Measurements from ENCODE around the gene SFT2D3. TPM values are rescaled to one million over a fixed set of nuclear protein-coding genes. Genes with fewer than 3 reads are reported as not detected.

Gene SFT2D3
- polyA plus RNA-seq, 2 of the 4 experiments (the other 2 are of a cell fraction) = 4.5 to 10.4 TPM

DNA sequence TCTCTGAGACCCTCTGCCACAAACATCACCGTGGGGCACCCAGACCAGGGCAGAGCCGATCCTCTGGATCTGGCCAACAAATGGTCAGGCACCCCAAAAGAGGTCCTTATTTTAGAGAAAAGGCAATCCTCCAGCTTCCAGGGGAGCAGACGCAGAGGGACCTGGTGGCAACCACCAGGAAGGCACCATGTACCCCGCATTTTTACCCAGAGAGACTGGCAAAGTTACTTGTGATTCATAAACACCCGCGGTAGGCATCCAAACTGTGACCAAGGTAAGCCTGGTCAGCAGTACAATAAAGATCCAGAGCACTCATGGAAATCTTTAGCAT, 36.4 kb upstream of the SFT2D3 start:
- WGBS (ENCODE audit: missing lambda C conversion rate) = 88% methylated on average over 6 of the region's 6 CpGs
- FAIRE-seq = no peak
- H3K9me3 ChIP-seq = no peaks in the 10 kb centered on the region; the same call in 2 of the 3 replicates
- ChIA-PET POLR2A (no interaction called here), CTCF (interaction anchor here (0.9 to 5.0 kb wide), 2 partner anchors 14 to 74 kb away, joined by 3 to 25 read pairs; no protein-coding TSS in a partner anchor)
- H3K4me1 ChIP-seq = no peaks in the 10 kb centered on the region
- no peak for ATAC-seq
- no peak for DNase-seq (ENCODE audit: low read depth in 1 of 2, low spot score in 1 of 2)
- no peak overlapping the region for H3K4me2 ChIP-seq
- TF ChIP-seq NFE2L2 (conservative IDR thresholded peaks at IDR 0.05; ENCODE audit: low read length) (no peak), ESRRA (IDR thresholded peaks at IDR 0.05; ENCODE audit: borderline replicate concordance, low read length) (no peak), MAFK (IDR thresholded peaks at IDR 0.05; ENCODE audit: partially characterized antibody) (no peak), KDM1A (IDR thresholded peaks at IDR 0.05; ENCODE audit: low read depth) (no peak), MYC (IDR thresholded peaks at IDR 0.05; ENCODE audit: borderline replicate concordance, low read length) (no peak), CEBPB (IDR thresholded peaks at IDR 0.05) (no peak), RAD21 (conservative IDR thresholded peaks at IDR 0.05 in 1 of 2, IDR thresholded peaks at IDR 0.05 in 1 of 2) (no peak), POLR2A (IDR thresholded peaks at IDR 0.05; ENCODE audit: low read length) (no peak), KDM5A (IDR thresholded peaks at IDR 0.05) (no peak), JUNB (IDR thresholded peaks at IDR 0.05) (no peak), RARB (CRISPR knock-in tag; IDR thresholded peaks at IDR 0.05) (no peak), HOXA7 (CRISPR knock-in tag; IDR thresholded peaks at IDR 0.05) (no peak), SMC3 (IDR thresholded peaks at IDR 0.05) (no peak), HDAC2 (IDR thresholded peaks at IDR 0.05) (no peak), ZC3H11A (IDR thresholded peaks at IDR 0.05) (no peak), HEYL (CRISPR knock-in tag; IDR thresholded peaks at IDR 0.05) (no peak), EHF (CRISPR knock-in tag; IDR thresholded peaks at IDR 0.05) (no peak), CBX2 (IDR thresholded peaks at IDR 0.05; ENCODE audit: borderline replicate concordance, low read depth) (no peak)
- TF ChIP-seq, protein P1, sequence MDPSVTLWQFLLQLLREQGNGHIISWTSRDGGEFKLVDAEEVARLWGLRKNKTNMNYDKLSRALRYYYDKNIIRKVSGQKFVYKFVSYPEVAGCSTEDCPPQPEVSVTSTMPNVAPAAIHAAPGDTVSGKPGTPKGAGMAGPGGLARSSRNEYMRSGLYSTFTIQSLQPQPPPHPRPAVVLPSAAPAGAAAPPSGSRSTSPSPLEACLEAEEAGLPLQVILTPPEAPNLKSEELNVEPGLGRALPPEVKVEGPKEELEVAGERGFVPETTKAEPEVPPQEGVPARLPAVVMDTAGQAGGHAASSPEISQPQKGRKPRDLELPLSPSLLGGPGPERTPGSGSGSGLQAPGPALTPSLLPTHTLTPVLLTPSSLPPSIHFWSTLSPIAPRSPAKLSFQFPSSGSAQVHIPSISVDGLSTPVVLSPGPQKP (IDR thresholded peaks at IDR 0.05; ENCODE audit: low read depth, low read length) = no peak
- no peak overlapping the region for H3K4me3 ChIP-seq
- no peak overlapping the region for H3K27ac ChIP-seq

DNA sequence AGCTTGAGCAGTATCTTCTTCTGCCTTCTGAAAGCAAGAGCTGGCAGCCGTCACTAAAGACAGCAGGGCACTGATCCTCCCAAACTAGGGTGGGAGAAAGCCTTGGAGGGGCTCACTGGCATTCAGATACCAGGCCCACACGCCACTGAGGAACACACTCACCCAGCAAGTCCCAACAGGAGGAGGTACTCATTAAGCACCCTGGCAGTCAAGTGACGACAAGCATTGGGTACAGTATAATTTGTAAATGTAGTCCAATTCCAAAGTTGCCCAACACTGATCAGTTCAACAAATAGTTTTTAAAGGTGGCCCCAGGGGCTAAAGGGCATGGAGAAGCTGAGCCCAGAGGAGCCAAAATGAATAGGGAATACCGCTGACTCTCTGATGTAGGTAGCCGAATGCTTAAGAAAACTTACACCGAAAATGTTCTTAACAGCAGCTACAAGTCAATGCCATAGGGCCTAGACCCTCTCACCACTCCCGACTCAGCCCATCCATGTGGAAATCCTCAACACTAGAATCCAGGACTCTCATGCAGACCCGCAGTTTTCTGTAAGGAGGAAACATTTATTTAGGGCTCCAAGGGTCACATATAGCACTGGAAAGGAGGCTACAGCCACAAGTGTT, 35.9 kb upstream of the SFT2D3 start:
- no peak for TF ChIP-seq ESRRA (IDR thresholded peaks at IDR 0.05; ENCODE audit: borderline replicate concordance, low read length)
- TF ChIP-seq MYC (IDR thresholded peaks at IDR 0.05; ENCODE audit: borderline replicate concordance, low read length) = no peak
- no peak for TF ChIP-seq MAZ (IDR thresholded peaks at IDR 0.05; ENCODE audit: borderline replicate concordance, low read depth, low read length)
- no peak for TF ChIP-seq RAD21 (conservative IDR thresholded peaks at IDR 0.05 in 1 of 2, IDR thresholded peaks at IDR 0.05 in 1 of 2)
- TF ChIP-seq ZSCAN20 (CRISPR knock-in tag; IDR thresholded peaks at IDR 0.05) = no peak
- TF ChIP-seq, protein P2, sequence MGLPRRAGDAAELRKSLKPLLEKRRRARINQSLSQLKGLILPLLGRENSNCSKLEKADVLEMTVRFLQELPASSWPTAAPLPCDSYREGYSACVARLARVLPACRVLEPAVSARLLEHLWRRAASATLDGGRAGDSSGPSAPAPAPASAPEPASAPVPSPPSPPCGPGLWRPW (IDR thresholded peaks at IDR 0.05) = no peak
- no peak for TF ChIP-seq NR3C1 (IDR thresholded peaks at IDR 0.05)
- TF ChIP-seq HDAC2 (IDR thresholded peaks at IDR 0.05) = no peak
- no peak for TF ChIP-seq FOXS1 (CRISPR knock-in tag; IDR thresholded peaks at IDR 0.05)
- TF ChIP-seq, protein P3, sequence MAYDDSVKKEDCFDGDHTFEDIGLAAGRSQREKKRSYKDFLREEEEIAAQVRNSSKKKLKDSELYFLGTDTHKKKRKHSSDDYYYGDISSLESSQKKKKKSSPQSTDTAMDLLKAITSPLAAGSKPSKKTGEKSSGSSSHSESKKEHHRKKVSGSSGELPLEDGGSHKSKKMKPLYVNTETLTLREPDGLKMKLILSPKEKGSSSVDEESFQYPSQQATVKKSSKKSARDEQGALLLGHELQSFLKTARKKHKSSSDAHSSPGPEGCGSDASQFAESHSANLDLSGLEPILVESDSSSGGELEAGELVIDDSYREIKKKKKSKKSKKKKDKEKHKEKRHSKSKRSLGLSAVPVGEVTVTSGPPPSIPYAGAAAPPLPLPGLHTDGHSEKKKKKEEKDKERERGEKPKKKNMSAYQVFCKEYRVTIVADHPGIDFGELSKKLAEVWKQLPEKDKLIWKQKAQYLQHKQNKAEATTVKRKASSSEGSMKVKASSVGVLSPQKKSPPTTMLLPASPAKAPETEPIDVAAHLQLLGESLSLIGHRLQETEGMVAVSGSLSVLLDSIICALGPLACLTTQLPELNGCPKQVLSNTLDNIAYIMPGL (CRISPR knock-in tag; IDR thresholded peaks at IDR 0.05; ENCODE audit: borderline replicate concordance) = no peak
- TF ChIP-seq GATA3 (IDR thresholded peaks at IDR 0.05; ENCODE audit: borderline replicate concordance) = no peak
- no peak for TF ChIP-seq KDM5A (IDR thresholded peaks at IDR 0.05)
- TF ChIP-seq POLR2AphosphoS2 (conservative IDR thresholded peaks at IDR 0.05; ENCODE audit: low read length) = no peak
- TF ChIP-seq, protein P4, sequence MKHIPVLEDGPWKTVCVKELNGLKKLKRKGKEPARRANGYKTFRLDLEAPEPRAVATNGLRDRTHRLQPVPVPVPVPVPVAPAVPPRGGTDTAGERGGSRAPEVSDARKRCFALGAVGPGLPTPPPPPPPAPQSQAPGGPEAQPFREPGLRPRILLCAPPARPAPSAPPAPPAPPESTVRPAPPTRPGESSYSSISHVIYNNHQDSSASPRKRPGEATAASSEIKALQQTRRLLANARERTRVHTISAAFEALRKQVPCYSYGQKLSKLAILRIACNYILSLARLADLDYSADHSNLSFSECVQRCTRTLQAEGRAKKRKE (CRISPR knock-in tag; IDR thresholded peaks at IDR 0.05; ENCODE audit: low read depth) = no peak
- no peak for TF ChIP-seq CBX2 (IDR thresholded peaks at IDR 0.05; ENCODE audit: borderline replicate concordance, low read depth)
- no peak for TF ChIP-seq RNF2 (IDR thresholded peaks at IDR 0.05; ENCODE audit: borderline replicate concordance, low read depth)
- no peak for TF ChIP-seq CHD2 (IDR thresholded peaks at IDR 0.05; ENCODE audit: low read length, partially characterized antibody)
- ChIA-PET CTCF (interaction anchor here (0.9 to 5.0 kb wide), 2 partner anchors 15 to 74 kb away, joined by 3 to 25 read pairs; no protein-coding TSS in a partner anchor), POLR2A (no interaction called here)
- FAIRE-seq (no peak), DNase-seq (ENCODE audit: low read depth in 1 of 2, low spot score in 1 of 2) (no peak), ATAC-seq (no peak)
- Histone ChIP-seq H3K4me1 (no peaks in the 10 kb centered on the region), H3K27ac (no peak overlapping the region), H3K4me2 (no peak overlapping the region), H3K4me3 (no peak overlapping the region), H3K9me3 (no peaks in the 10 kb centered on the region; the same call in 2 of the 3 replicates)
- WGBS (ENCODE audit: missing lambda C conversion rate) = 88% methylated on average over 8 of the region's 8 CpGs
